Measurements from ENCODE around the gene ZNF708.
"Not testable (repeated sequence)": the region's sequence is repeated elsewhere in the genome, so short reads cannot be mapped to it uniquely, and the experiment has no call there.

The ZNF708 gene

DNA sequence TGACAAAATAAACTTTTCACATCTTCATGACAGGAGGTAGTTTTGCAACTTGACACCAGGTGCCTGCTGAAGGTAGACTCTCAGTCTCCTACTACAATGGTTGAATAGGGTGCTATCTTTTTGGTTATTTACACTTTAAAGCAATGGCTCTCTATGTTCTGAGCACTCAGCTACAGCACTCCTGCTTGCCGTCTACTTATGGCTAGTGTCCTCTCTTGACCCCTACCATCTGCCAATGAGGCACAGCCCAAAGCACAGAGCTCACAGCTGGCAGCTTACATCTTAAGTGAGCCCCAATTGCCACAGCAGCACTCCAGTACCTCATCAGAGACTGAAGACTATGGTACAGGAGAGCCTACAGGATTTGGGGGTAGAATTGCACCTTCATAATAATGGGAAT is 11.4 kb downstream of the ZNF708 start:
- Histone ChIP-seq H3K36me3 (peaks cover 3% of the 10 kb centered on the region; the same call in 1 of the 2 replicates), H3K4me1 (no peaks in the 10 kb centered on the region), H3K27me3 (no peaks in the 10 kb centered on the region), H3K4me3 (ENCODE audit: low read depth, low read length) (no peak overlapping the region), H3K9me3 (no peaks in the 10 kb centered on the region)
- DNase-seq, result no peak
- TF ChIP-seq, protein P1, sequence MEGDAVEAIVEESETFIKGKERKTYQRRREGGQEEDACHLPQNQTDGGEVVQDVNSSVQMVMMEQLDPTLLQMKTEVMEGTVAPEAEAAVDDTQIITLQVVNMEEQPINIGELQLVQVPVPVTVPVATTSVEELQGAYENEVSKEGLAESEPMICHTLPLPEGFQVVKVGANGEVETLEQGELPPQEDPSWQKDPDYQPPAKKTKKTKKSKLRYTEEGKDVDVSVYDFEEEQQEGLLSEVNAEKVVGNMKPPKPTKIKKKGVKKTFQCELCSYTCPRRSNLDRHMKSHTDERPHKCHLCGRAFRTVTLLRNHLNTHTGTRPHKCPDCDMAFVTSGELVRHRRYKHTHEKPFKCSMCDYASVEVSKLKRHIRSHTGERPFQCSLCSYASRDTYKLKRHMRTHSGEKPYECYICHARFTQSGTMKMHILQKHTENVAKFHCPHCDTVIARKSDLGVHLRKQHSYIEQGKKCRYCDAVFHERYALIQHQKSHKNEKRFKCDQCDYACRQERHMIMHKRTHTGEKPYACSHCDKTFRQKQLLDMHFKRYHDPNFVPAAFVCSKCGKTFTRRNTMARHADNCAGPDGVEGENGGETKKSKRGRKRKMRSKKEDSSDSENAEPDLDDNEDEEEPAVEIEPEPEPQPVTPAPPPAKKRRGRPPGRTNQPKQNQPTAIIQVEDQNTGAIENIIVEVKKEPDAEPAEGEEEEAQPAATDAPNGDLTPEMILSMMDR (IDR thresholded peaks at IDR 0.05; ENCODE audit: low read depth, low read length), result no peak

DNA sequence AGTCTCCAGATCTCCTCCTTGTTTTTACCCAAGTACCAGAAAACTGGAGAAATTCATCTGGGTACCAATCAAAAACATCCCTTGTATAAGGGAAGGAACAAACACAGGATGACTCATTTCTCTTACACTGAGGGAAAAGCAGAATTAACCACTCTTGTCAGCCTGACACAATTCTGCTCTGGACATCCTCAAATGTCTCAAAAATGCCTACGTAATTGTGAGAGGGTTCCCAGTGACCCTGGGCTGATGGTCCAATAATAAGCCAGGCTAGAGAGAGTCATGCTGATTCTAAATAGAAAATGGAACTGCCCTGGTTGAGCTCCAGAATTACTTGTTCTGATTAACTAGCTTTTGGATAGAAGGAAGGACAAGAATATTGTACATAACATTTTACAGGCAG is 14.5 kb downstream of the ZNF708 start:
- Histone ChIP-seq H3K36me3 (peaks cover 4% of the 10 kb centered on the region), H3K4me3 (ENCODE audit: low read depth, low read length) (no peak overlapping the region), H3K9me3 (no peaks in the 10 kb centered on the region), H3K4me1 (no peaks in the 10 kb centered on the region), H3K27me3 (no peaks in the 10 kb centered on the region)
- DNase-seq, result no peak
- TF ChIP-seq, protein P1 (IDR thresholded peaks at IDR 0.05; ENCODE audit: low read depth, low read length), result no peak

GRCh38 chr19:21312807-21313206 is 16.4 kb downstream of the ZNF708 start:
- H3K4me1 ChIP-seq; H3K4me3 ChIP-seq (ENCODE audit: low read depth, low read length); H3K9me3 ChIP-seq; DNase-seq; H3K36me3 ChIP-seq; H3K27me3 ChIP-seq: not testable (repeated sequence)

- Histone ChIP-seq H3K27me3 (no peaks in the 10 kb centered on the region), H3K36me3 (peaks cover 9% of the 10 kb centered on the region), H3K4me1 (no peaks in the 10 kb centered on the region), H3K4me3 (ENCODE audit: low read depth, low read length) (no peak overlapping the region), H3K9me3 (no peaks in the 10 kb centered on the region)
- TF ChIP-seq, protein P1 (IDR thresholded peaks at IDR 0.05; ENCODE audit: low read depth, low read length), result no peak
- DNase-seq, result no peak
Measured at GRCh38 chr19:21308773-21309172, 20.4 kb downstream of the ZNF708 start.

GRCh38 chr19:21306881-21307479 is 22.2 kb downstream of the ZNF708 start:
- peaks cover 12% of the 10 kb centered on the region for H3K36me3 ChIP-seq
- H3K27me3 ChIP-seq; H3K9me3 ChIP-seq; H3K4me1 ChIP-seq; H3K4me3 ChIP-seq (ENCODE audit: low read depth, low read length); DNase-seq: not testable (repeated sequence)

DNA sequence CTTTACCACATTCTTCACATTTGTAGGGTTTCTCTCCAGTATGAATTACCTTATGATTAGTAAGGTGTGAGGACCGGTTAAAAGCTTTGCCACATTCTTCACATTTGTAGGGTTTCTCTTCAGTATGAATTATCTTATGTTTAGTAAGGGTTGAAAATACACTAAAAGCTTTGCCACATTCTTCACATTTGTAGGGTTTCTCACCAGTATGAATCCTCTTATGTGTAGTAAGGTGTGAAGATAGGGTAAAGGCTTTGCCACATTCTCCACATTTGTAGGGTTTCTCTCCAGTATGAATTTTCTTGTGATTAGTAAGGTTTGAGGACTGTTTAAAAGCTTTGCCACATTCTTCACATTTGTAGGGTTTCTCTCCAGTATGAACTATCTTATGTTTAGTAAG is 35.4 kb downstream of the ZNF708 start:
- DNase-seq, H3K9me3 ChIP-seq: not testable (repeated sequence)

DNA sequence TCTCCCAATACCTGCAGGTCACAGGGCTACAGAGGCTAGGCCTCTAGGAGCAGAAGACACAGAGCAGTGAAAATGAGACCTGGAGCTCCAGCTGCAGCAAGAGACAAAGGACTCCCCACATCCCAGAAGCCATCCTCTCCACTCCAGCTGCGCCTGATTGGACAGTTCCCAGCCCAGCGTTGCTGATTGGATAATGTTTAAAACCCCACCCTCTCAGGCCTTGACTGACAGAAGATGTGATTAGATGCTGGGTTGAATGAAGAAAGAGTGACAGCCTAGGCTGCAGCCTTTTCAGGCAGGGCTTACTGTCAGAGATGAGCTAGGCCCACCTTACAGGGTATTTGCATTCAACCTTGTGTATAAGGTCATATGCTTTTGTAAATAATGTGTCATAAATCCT is 59.4 kb downstream of the ZNF708 start:
- Histone ChIP-seq H3K27me3 (no peaks in the 10 kb centered on the region), H3K4me3 (ENCODE audit: low read depth, low read length) (no peak overlapping the region), H3K36me3 (no peaks in the 10 kb centered on the region), H3K9me3 (no peaks in the 10 kb centered on the region; the same call in 1 of the 2 replicates), H3K4me1 (no peaks in the 10 kb centered on the region)
- no peak for DNase-seq
- TF ChIP-seq, protein P1 (IDR thresholded peaks at IDR 0.05; ENCODE audit: low read depth, low read length), result no peak

More for the DNA sequence above, 35.4 kb downstream of the ZNF708 start:
- not testable (repeated sequence) for H3K4me3 ChIP-seq (ENCODE audit: low read depth, low read length); H3K4me1 ChIP-seq; H3K27me3 ChIP-seq
- peaks cover 10% of the 10 kb centered on the region for H3K36me3 ChIP-seq

GRCh38 chr19:21264891-21265290 is 64.3 kb downstream of the ZNF708 start:
- Histone ChIP-seq H3K4me1 (no peaks in the 10 kb centered on the region), H3K27me3 (no peaks in the 10 kb centered on the region), H3K36me3 (no peaks in the 10 kb centered on the region), H3K9me3 (no peaks in the 10 kb centered on the region), H3K4me3 (ENCODE audit: low read depth, low read length) (no peak overlapping the region)
- no peak for DNase-seq
- TF ChIP-seq, protein P1 (IDR thresholded peaks at IDR 0.05; ENCODE audit: low read depth, low read length), result no peak
